Measurements from ENCODE around the gene TMEM63B.
"Not testable (repeated sequence)": the region's sequence is repeated elsewhere in the genome, so short reads cannot be mapped to it uniquely, and the experiment has no call there.

TMEM63B gene

GRCh38 chr6:44179648-44180047 is 52.3 kb downstream of the TMEM63B start:
- Histone ChIP-seq H3K4me3 (ENCODE audit: low read length, poor library complexity, severe bottlenecking) (no peak overlapping the region), H3K9me2 (replicated peaks; ENCODE audit: low read depth, low read length) (no peaks in the 10 kb centered on the region), H3F3A (ENCODE audit: low read depth) (no peaks in the 10 kb centered on the region), H3K27me3 (ENCODE audit: insufficient read depth, low read length, poor library complexity, severe bottlenecking) (no peaks in the 10 kb centered on the region), H3K9me3 (ENCODE audit: insufficient read depth, low read depth, low read length) (no peaks in the 10 kb centered on the region), H3K4me1 (ENCODE audit: insufficient read depth, low read length, poor library complexity, severe bottlenecking) (peaks cover 13% of the 10 kb centered on the region), H3K79me2 (ENCODE audit: insufficient read depth, low read length) (no peaks in the 10 kb centered on the region), H4K20me1 (ENCODE audit: insufficient read depth, low read length, poor library complexity, severe bottlenecking) (no peaks in the 10 kb centered on the region), H2AFZ (ENCODE audit: low read length) (no peak overlapping the region), H3K36me3 (ENCODE audit: insufficient read depth, low read length) (no peaks in the 10 kb centered on the region), H3K4me2 (ENCODE audit: low read depth, low read length, poor library complexity, severe bottlenecking) (no peak overlapping the region), H3K9ac (ENCODE audit: low read depth, low read length, poor library complexity, severe bottlenecking) (no peak overlapping the region)
- no peak for TF ChIP-seq EZH2phosphoT487 (IDR thresholded peaks at IDR 0.05; ENCODE audit: borderline replicate concordance)
- TF ChIP-seq, protein P1, sequence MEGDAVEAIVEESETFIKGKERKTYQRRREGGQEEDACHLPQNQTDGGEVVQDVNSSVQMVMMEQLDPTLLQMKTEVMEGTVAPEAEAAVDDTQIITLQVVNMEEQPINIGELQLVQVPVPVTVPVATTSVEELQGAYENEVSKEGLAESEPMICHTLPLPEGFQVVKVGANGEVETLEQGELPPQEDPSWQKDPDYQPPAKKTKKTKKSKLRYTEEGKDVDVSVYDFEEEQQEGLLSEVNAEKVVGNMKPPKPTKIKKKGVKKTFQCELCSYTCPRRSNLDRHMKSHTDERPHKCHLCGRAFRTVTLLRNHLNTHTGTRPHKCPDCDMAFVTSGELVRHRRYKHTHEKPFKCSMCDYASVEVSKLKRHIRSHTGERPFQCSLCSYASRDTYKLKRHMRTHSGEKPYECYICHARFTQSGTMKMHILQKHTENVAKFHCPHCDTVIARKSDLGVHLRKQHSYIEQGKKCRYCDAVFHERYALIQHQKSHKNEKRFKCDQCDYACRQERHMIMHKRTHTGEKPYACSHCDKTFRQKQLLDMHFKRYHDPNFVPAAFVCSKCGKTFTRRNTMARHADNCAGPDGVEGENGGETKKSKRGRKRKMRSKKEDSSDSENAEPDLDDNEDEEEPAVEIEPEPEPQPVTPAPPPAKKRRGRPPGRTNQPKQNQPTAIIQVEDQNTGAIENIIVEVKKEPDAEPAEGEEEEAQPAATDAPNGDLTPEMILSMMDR (conservative IDR thresholded peaks at IDR 0.05; ENCODE audit: low read length), result no peak

DNA sequence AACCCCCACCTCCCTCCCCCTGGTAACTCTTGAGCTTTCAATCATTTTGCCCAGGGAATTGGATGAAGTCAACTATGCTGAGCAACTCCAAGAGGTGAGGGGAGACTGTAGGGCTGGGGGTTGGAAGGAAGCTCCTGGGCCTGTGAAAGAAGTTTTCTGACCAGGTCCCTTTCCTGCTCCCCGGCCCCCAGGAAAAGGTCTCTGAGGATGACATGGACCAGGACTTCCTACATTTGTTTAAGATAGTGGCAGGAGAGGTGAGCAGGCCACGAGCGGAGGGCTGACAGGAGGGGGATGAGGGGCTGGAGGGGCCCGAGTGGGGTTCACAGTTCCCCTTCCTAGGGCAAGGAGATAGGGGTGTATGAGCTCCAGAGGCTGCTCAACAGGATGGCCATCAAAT is 53.1 kb downstream of the TMEM63B start:
- Histone ChIP-seq H2AFZ (ENCODE audit: low read length) (no peak overlapping the region), H3K27me3 (ENCODE audit: insufficient read depth, low read length, poor library complexity, severe bottlenecking) (no peaks in the 10 kb centered on the region), H3K79me2 (ENCODE audit: insufficient read depth, low read length) (no peaks in the 10 kb centered on the region), H3K9me3 (ENCODE audit: insufficient read depth, low read depth, low read length) (no peaks in the 10 kb centered on the region), H4K20me1 (ENCODE audit: insufficient read depth, low read length, poor library complexity, severe bottlenecking) (no peaks in the 10 kb centered on the region), H3F3A (ENCODE audit: low read depth) (no peaks in the 10 kb centered on the region), H3K9me2 (replicated peaks; ENCODE audit: low read depth, low read length) (no peaks in the 10 kb centered on the region), H3K36me3 (ENCODE audit: insufficient read depth, low read length) (no peaks in the 10 kb centered on the region), H3K9ac (ENCODE audit: low read depth, low read length, poor library complexity, severe bottlenecking) (no peak overlapping the region), H3K4me2 (ENCODE audit: low read depth, low read length, poor library complexity, severe bottlenecking) (no peak overlapping the region), H3K4me3 (ENCODE audit: low read length, poor library complexity, severe bottlenecking) (no peak overlapping the region), H3K4me1 (ENCODE audit: insufficient read depth, low read length, poor library complexity, severe bottlenecking) (peaks cover 13% of the 10 kb centered on the region)
- TF ChIP-seq EZH2phosphoT487 (IDR thresholded peaks at IDR 0.05; ENCODE audit: borderline replicate concordance), result no peak
- TF ChIP-seq, protein P1 (conservative IDR thresholded peaks at IDR 0.05; ENCODE audit: low read length), result no peak

- Histone ChIP-seq H4K20me1 (ENCODE audit: insufficient read depth, low read length, poor library complexity, severe bottlenecking) (no peaks in the 10 kb centered on the region), H3K36me3 (ENCODE audit: insufficient read depth, low read length) (no peaks in the 10 kb centered on the region), H3K27me3 (ENCODE audit: insufficient read depth, low read length, poor library complexity, severe bottlenecking) (no peaks in the 10 kb centered on the region), H3K4me1 (ENCODE audit: insufficient read depth, low read length, poor library complexity, severe bottlenecking) (peaks cover 13% of the 10 kb centered on the region), H3K9me2 (replicated peaks; ENCODE audit: low read depth, low read length) (no peaks in the 10 kb centered on the region), H2AFZ (ENCODE audit: low read length) (no peak overlapping the region), H3K9ac (ENCODE audit: low read depth, low read length, poor library complexity, severe bottlenecking) (no peak overlapping the region), H3K4me2 (ENCODE audit: low read depth, low read length, poor library complexity, severe bottlenecking) (no peak overlapping the region), H3K79me2 (ENCODE audit: insufficient read depth, low read length) (no peaks in the 10 kb centered on the region), H3K4me3 (ENCODE audit: low read length, poor library complexity, severe bottlenecking) (no peak overlapping the region), H3F3A (ENCODE audit: low read depth) (no peaks in the 10 kb centered on the region), H3K9me3 (ENCODE audit: insufficient read depth, low read depth, low read length) (no peaks in the 10 kb centered on the region)
- no peak for TF ChIP-seq EZH2phosphoT487 (IDR thresholded peaks at IDR 0.05; ENCODE audit: borderline replicate concordance)
- TF ChIP-seq, protein P1 (conservative IDR thresholded peaks at IDR 0.05; ENCODE audit: low read length), result no peak
Measured at GRCh38 chr6:44180886-44181285, 53.5 kb downstream of the TMEM63B start.

- H3K9ac ChIP-seq (ENCODE audit: low read depth, low read length, poor library complexity, severe bottlenecking); H4K20me1 ChIP-seq (ENCODE audit: insufficient read depth, low read length, poor library complexity, severe bottlenecking); H3F3A ChIP-seq (ENCODE audit: low read depth); H3K36me3 ChIP-seq (ENCODE audit: insufficient read depth, low read length); H3K4me3 ChIP-seq (ENCODE audit: low read length, poor library complexity, severe bottlenecking); H3K27me3 ChIP-seq (ENCODE audit: insufficient read depth, low read length, poor library complexity, severe bottlenecking); H3K4me2 ChIP-seq (ENCODE audit: low read depth, low read length, poor library complexity, severe bottlenecking); H3K9me3 ChIP-seq (ENCODE audit: insufficient read depth, low read depth, low read length); H2AFZ ChIP-seq (ENCODE audit: low read length); H3K79me2 ChIP-seq (ENCODE audit: insufficient read depth, low read length); H3K9me2 ChIP-seq (replicated peaks; ENCODE audit: low read depth, low read length); H3K4me1 ChIP-seq (ENCODE audit: insufficient read depth, low read length, poor library complexity, severe bottlenecking): not testable (repeated sequence)
Measured at GRCh38 chr6:44181784-44182183, 54.4 kb downstream of the TMEM63B start.

Data from Loucy (cell line).